Activated T-cell treated with anti-CD3 and anti-CD28 coated beads, Interleukin-2, amount 50 U/mL, for 72 hours (primary cell): ENCODE results near the gene SLC39A9. TPM values are rescaled to one million over a fixed set of nuclear protein-coding genes. Genes with fewer than 3 reads are reported as not detected.
"Not testable (repeated sequence)": the region's sequence is repeated elsewhere in the genome, so short reads cannot be mapped to it uniquely, and the experiment has no call there.

Experiments used
- ATAC-seq, 2 donors: fragments of 150-1000 bp; cut with Tn5 transposase; replicated peaks in 1 of 2; 2 replicates each; pipeline ENCODE4 v1.10.0; 2021; ENCODE audit warnings: moderate library complexity in 2 of 2, mild to moderate bottlenecking in 1 of 2
- DNase-seq, 2 donors: peaks; one replicate each; pipeline ENCODE4 v3.0.0; 2021 to 2022; ENCODE audit warnings: mixed read lengths in 1 of 2
- H3K27ac Mint-ChIP-seq: one replicate; pipeline ENCODE4 v1.8.0; 2022; ENCODE audit warnings: mild to moderate bottlenecking, moderate library complexity, mixed read lengths
- H3K27me3 Mint-ChIP-seq: one replicate; pipeline ENCODE4 v1.8.0; 2022; ENCODE audit warnings: low read depth, mixed read lengths
- H3K36me3 Mint-ChIP-seq, 2 donors: one replicate each; pipeline ENCODE4 v1.8.0; 2022; ENCODE audit warnings: mixed read lengths in 2 of 2, mild to moderate bottlenecking in 1 of 2; ENCODE audit not compliant: insufficient read depth in 2 of 2
- H3K4me1 Mint-ChIP-seq: one replicate; pipeline ENCODE4 v1.8.0; 2022; ENCODE audit warnings: low read depth, mixed read lengths
- H3K4me3 Mint-ChIP-seq, 2 donors: one replicate each; pipeline ENCODE4 v1.8.0; 2022; ENCODE audit warnings: mild to moderate bottlenecking in 2 of 2, mixed read lengths in 2 of 2, moderate library complexity in 2 of 2
- H3K9me3 Mint-ChIP-seq, 2 donors: one replicate each; pipeline ENCODE4 v1.8.0; 2022; ENCODE audit warnings: mixed read lengths in 2 of 2
- total RNA-seq, 2 donors: library from RNA; stranded (reverse); gene quantifications; one replicate each; pipeline ENCODE4 v1.2.3, GENCODE V29; 2022

SLC39A9 gene
- total RNA-seq, 2 donors from 2014 or later = 85.8 to 93.3 TPM

GRCh38 chr14:69489495-69489894, 91.0 kb downstream of the SLC39A9 start:
- no peaks in the 10 kb centered on the region for H3K9me3 Mint-ChIP-seq
- no peaks in the 10 kb centered on the region for H3K36me3 Mint-ChIP-seq
- H3K27ac Mint-ChIP-seq = no peak overlapping the region
- H3K27me3 Mint-ChIP-seq = peaks cover 33% of the 10 kb centered on the region
- ATAC-seq (no peak), DNase-seq (no peak)
- no peaks in the 10 kb centered on the region for H3K4me1 Mint-ChIP-seq
- no peak overlapping the region for H3K4me3 Mint-ChIP-seq

DNA sequence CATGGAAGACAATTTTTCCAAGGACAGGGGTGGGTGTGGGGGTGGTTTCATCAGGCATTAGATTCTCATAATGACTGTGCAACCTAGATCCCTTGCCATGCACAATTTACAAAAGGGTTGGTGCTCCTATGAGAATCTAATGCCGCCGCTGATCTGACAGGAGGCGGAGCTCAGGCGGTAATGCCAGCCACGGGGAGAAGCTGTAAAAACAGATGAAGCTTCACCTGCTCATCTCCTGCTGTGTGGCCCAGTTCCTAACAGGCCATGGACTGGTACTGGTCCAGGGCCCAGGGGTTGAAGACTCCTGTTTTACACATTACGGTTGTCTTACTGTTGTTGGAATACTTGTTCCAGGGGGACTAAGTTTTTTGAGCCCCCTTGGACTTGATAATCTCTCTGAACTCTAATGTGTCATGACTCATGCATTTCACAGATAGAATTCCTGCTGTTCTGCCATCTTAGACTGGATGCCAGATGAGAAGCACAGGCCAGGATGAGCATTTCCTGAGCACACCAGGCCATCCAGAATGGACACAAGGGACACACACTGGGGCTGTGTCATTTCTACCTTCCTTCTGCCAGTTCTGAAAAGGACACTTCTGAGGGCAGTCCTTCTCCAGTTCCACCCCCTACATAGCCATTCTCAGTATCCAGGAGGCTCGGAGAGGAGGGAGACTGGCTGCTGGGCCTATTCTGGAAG, 91.9 kb downstream of the SLC39A9 start:
- no peak for ATAC-seq
- Mint-ChIP-seq H3K27me3 (peaks cover 29% of the 10 kb centered on the region), H3K4me1 (no peaks in the 10 kb centered on the region), H3K4me3 (no peak overlapping the region), H3K36me3 (no peaks in the 10 kb centered on the region), H3K27ac (no peak overlapping the region), H3K9me3 (no peaks in the 10 kb centered on the region)
- DNase-seq = no peak

GRCh38 chr14:69491193-69491592, 92.7 kb downstream of the SLC39A9 start:
- Mint-ChIP-seq H3K36me3 (no peaks in the 10 kb centered on the region), H3K27me3 (peaks cover 21% of the 10 kb centered on the region), H3K4me3 (no peak overlapping the region), H3K4me1 (no peaks in the 10 kb centered on the region), H3K9me3 (no peaks in the 10 kb centered on the region), H3K27ac (no peak overlapping the region)
- ATAC-seq (no peak), DNase-seq (no peak)

DNA sequence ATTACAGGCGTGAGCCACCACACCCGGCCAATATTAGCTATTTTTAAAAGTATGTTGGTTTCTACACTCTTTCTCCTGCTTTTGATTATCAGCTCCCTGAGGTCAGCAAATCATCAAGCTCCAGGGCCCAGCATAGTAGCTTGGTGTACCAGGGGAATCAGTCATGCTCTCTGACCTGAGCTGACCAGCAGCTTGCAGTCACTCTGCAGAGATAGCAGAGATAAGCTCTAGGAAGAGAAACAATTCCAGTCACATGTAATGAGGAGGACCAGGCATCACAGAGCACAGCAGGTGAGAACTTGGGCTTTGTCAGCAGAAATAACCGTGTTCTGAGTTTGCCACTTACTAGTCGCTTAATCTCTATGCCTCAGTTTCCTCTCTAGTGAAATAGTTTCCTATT, 94.5 kb downstream of the SLC39A9 start:
- Mint-ChIP-seq H3K4me1 (no peaks in the 10 kb centered on the region), H3K36me3 (no peaks in the 10 kb centered on the region), H3K9me3 (no peaks in the 10 kb centered on the region), H3K27ac (no peak overlapping the region), H3K4me3 (no peak overlapping the region), H3K27me3 (peaks cover 5% of the 10 kb centered on the region)
- ATAC-seq = no peak
- DNase-seq = no peak

- DNase-seq = no peak
- no peak for ATAC-seq
- Mint-ChIP-seq H3K36me3 (no peaks in the 10 kb centered on the region), H3K4me3 (no peak overlapping the region), H3K9me3 (no peaks in the 10 kb centered on the region), H3K4me1 (no peaks in the 10 kb centered on the region), H3K27ac (no peak overlapping the region), H3K27me3 (peaks cover 5% of the 10 kb centered on the region)
These were observed 95.3 kb downstream of the SLC39A9 start for GRCh38 chr14:69493791-69494190.

GRCh38 chr14:69495341-69495921, 96.9 kb downstream of the SLC39A9 start:
- no peaks in the 10 kb centered on the region for H3K36me3 Mint-ChIP-seq
- H3K4me1 Mint-ChIP-seq = no peaks in the 10 kb centered on the region

DNA sequence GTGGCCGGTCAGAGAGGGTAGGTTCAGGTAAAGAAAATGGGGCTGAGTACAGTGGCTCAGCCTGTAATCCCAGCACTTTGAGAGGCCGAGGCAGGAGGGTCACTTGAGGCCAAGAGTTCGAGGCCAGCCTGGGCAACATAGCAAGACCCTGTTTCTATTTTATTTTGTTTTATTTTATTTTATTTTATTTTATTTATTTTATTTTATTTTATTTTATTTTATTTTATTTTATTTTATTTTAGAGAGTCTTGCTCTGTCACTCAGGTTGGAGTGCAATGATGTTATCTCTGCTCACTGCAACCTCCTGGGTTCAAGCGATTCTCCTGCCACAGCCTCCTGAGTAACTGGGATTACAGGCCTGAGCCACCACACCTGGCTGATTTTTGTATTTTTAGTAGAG, 99.4 kb downstream of the SLC39A9 start:
- not testable (repeated sequence) for H3K36me3 Mint-ChIP-seq, H3K9me3 Mint-ChIP-seq, H3K27ac Mint-ChIP-seq, H3K4me1 Mint-ChIP-seq, H3K4me3 Mint-ChIP-seq, DNase-seq, H3K27me3 Mint-ChIP-seq, ATAC-seq

More at GRCh38 chr14:69495341-69495921, 96.9 kb downstream of the SLC39A9 start:
- Mint-ChIP-seq H3K4me3 (no peak overlapping the region), H3K9me3 (no peaks in the 10 kb centered on the region), H3K27ac (no peak overlapping the region), H3K27me3 (peaks cover 2% of the 10 kb centered on the region)
- ATAC-seq (no peak), DNase-seq (no peak)

DNA sequence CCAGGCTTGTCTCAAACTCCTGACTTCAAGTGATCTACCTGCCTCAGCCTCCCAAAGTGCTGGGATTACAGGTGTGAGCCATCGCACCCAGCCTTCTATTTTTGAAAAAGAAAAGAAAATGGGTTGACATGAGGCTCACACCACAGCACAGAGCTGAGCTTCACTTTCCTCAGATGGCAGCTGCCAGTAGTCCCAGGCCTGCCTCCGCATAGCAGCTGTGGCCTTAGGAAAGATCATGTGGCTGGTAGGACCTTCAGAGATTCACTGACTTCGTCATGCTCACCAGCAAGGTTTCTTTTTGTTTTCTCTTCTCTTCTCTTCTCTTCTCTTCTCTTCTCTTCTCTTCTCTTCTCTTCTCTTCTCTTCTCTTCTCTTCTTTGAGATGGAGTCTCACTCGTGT, 99.8 kb downstream of the SLC39A9 start:
- H3K9me3 Mint-ChIP-seq, ATAC-seq, H3K36me3 Mint-ChIP-seq: not testable (repeated sequence)

DNA sequence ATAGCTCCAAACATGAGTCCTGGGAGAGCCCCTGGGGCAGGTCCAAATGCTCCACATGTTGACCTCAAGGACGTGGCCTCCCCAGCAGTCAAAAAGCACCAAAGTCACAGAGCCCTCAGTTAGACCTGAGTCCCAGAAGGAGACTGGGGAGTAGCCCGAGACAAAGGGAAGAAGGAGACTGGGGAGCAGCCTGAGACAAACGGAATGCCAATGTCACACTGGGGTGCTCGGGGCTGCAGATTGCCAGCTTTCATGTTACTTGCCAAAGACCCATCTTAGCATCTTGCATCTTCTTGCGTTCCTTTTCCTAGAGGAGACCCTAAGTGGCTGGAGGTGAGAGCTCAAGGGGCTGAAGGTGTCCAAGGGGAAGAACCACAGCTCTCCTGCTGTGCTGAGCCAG, 100.9 kb downstream of the SLC39A9 start:
- ATAC-seq (no peak), DNase-seq (no peak)
- Mint-ChIP-seq H3K9me3 (no peaks in the 10 kb centered on the region), H3K4me3 (no peak overlapping the region), H3K36me3 (no peaks in the 10 kb centered on the region), H3K4me1 (no peaks in the 10 kb centered on the region), H3K27ac (no peak overlapping the region), H3K27me3 (no peaks in the 10 kb centered on the region)

More for the DNA sequence above, 99.8 kb downstream of the SLC39A9 start:
- not testable (repeated sequence) for H3K27me3 Mint-ChIP-seq, H3K27ac Mint-ChIP-seq, H3K4me1 Mint-ChIP-seq, DNase-seq, H3K4me3 Mint-ChIP-seq

GRCh38 chr14:69500096-69500495, 101.6 kb downstream of the SLC39A9 start:
- Mint-ChIP-seq H3K9me3 (no peaks in the 10 kb centered on the region), H3K27ac (no peak overlapping the region), H3K4me1 (no peaks in the 10 kb centered on the region), H3K36me3 (no peaks in the 10 kb centered on the region), H3K27me3 (no peaks in the 10 kb centered on the region), H3K4me3 (no peak overlapping the region)
- ATAC-seq = no peak
- DNase-seq = no peak

DNA sequence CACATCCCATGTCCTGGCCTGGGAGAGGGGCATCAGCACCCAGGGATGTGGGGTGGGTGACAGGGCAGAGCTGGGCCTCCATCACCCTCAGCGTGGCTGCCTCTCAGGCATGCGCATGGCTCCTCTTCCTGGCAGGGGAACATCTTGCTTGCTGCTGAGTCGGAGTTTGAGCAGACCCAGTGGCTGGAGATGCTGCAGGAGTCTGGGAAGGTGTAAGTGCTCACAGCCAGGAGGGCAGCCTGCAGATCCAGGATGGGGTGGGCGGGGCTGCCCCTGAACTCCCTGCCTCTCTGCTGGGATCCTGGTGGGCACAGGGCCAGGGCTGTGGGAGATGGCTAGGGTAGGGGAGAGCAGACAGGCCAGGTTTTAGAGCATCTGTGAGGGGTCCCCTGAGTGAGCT, 102.2 kb downstream of the SLC39A9 start:
- no peaks in the 10 kb centered on the region for H3K4me1 Mint-ChIP-seq
- no peak overlapping the region for H3K4me3 Mint-ChIP-seq
- DNase-seq (no peak), ATAC-seq (no peak)
- no peaks in the 10 kb centered on the region for H3K36me3 Mint-ChIP-seq
- H3K27ac Mint-ChIP-seq = no peak overlapping the region
- H3K27me3 Mint-ChIP-seq = no peaks in the 10 kb centered on the region
- H3K9me3 Mint-ChIP-seq = no peaks in the 10 kb centered on the region

- no peaks in the 10 kb centered on the region for H3K36me3 Mint-ChIP-seq
- H3K9me3 Mint-ChIP-seq = no peaks in the 10 kb centered on the region
- no peaks in the 10 kb centered on the region for H3K4me1 Mint-ChIP-seq
- DNase-seq (no peak), ATAC-seq (no peak)
- no peak overlapping the region for H3K27ac Mint-ChIP-seq
- no peak overlapping the region for H3K4me3 Mint-ChIP-seq
- no peaks in the 10 kb centered on the region for H3K27me3 Mint-ChIP-seq
These were observed 102.9 kb downstream of the SLC39A9 start for GRCh38 chr14:69501423-69501838.

DNA sequence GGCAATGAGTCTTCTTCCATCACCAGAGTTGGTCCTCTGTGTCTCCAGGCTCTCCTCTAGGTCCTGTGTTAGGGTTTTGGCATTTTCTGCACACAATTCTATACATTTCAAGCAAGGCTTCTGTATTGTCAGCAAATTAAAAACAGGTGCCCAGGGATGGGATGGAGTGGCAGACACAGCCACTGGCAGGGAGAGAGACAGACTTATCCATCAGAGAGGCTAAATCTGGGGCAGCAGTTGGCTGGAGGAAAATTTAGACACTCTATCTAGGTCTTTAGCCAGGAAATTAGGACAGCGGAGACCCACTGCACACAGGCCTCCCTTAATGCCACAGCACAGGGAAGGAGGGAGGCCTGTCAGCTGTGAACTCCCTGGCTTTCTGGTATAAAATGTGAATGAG, 106.3 kb downstream of the SLC39A9 start:
- H3K4me3 Mint-ChIP-seq = no peak overlapping the region
- no peaks in the 10 kb centered on the region for H3K9me3 Mint-ChIP-seq
- no peak overlapping the region for H3K27ac Mint-ChIP-seq
- no peak for DNase-seq
- H3K36me3 Mint-ChIP-seq = no peaks in the 10 kb centered on the region
- no peaks in the 10 kb centered on the region for H3K4me1 Mint-ChIP-seq
- no peaks in the 10 kb centered on the region for H3K27me3 Mint-ChIP-seq
- no peak for ATAC-seq
